HG02981 (cell line): ENCODE results near the gene RANBP6.

ENCODE experiments used
- ATAC-seq: cut with Tn5 transposase; IDR thresholded peaks from one replicate; pipeline ENCODE4 v1.9.1; 2021; ENCODE audit warnings: mild to moderate bottlenecking, moderate library complexity; ENCODE audit not compliant: unreplicated experiment

The RANBP6 gene

DNA sequence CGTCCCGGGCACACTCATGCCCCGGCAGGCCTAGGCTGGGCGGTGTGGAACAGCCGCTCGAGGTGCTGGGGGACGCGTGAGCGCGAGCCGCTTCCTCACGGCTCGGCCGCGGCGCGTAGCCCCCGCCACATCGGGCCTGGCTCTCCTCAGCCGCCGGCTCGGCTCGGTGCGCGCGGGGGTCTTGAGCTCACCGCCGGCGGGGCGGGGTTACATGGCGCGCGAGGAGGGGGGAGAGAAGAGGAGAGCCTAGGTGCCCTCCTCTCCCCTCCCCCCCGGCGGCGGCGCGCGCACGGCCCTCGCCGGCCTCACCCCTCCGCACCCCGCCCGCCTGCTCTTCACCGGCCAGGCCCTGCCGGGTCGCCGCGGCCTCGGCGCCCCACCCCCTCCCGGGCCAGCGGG lies 7.7 kb downstream of the RANBP6 start:
- ATAC-seq = peak; percentile 40

DNA sequence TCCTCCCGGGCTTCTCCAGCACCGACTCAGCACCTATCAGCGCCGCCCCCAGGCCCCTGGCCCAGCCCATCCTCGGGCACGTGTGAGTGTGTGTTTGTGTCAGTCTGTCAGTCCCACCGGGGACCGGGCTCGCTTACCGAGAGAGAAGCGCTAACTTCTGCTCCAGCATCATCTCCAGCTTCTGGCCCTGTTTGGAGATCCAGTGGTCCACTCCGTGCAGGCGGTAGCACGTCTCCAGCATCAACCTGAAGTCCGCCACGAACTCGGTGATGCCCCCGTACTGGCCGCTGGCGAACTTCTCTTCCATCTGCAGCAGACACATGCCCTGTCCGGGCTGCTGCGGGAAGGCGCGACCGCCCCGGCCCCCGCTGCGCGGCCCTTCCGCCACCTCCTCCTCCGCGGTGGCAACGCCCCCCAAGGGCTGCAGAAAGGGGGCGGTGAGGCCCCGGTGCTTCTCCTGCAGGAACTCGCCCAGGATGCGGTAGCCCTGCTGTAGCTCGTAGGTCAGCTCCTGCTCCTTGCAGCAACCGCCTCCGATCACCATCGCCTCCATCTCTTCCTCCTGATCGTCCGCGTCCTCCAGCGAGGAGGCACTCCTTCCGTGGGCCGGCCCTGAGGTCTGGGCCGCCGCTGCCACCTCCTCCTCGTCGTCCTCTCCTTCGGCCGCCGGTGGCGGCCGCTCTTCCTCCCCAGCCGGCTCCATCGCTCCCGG lies 8.2 kb downstream of the RANBP6 start:
- peak; percentile 79 for ATAC-seq

GRCh38 chr9:6006749-6007057 lies 8.7 kb downstream of the RANBP6 start:
- ATAC-seq = no peak

- no peak for ATAC-seq
These were observed 14.5 kb downstream of the RANBP6 start for GRCh38 chr9:6000955-6001354.

DNA sequence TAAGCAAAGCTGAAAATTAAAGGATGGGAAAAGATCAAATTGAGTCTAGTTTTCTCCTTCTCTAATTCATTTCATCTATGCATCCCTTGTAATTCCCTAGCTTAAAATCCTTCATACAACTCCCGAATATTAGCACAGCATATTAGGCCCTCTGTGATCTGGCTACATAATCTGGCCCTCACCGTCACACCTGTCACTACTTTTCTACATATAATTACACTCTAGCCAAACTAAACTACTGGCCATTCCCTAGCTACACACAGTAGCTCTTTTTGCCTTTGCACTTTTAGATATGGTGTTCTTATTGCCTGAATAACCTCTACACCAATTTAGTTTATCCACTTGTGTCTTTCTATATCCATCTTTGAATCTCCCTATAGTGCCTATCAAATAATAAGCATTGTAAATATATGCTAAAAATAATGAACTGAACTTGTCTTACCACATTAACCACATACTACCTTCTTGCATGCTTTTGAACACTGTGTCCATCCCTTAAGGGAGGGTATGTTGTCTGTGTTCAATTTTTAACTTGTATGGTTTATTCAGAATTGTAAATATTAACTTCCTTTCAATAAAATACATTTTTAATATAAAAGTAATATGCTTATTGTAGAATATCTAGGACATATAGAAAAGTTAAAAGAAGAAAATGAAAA lies 15.9 kb downstream of the RANBP6 start:
- no peak for ATAC-seq

DNA sequence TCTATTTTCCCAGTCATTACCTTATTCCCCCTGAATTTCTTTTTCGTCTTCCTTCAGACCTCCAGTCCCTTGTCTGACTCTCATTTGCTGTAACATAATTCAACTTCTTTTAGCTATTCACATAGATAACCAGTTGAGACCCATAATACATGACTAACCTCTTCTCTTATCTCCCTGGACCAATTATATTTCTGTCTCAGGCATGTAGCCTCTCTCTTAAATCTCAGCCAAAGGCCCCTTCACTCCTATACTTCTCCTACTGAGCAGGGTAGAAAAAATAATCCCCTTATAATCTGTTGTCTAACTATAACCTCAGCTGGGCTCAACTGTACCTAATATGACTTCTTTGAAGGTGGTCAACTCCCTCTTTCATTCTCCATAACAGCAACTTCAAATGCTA lies 20.9 kb downstream of the RANBP6 start:
- ATAC-seq = no peak

- no peak for ATAC-seq
These were observed 27.2 kb downstream of the RANBP6 start for GRCh38 chr9:5988265-5988664.

GRCh38 chr9:5983042-5983441 lies 32.4 kb downstream of the RANBP6 start:
- ATAC-seq = no peak

- ATAC-seq = no peak
These were observed 33.1 kb downstream of the RANBP6 start for GRCh38 chr9:5982317-5982716.

DNA sequence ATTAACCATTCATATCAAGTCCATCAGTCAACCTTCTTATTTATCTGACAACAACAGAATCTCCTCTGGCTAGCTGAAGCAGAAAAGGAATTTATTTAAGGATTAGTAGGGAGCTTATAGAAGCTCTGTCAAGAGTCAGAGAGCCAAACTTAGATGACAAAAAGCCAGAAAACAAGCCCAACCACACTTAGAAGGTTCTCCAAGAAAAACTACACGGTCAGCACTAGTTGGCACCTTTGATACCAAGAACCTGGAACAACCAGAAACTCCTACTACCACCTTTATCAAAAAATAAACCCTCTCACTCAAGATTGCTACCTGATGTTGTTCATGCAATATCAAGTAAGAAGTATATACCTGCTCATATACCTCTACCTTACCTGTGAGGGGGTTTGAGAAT lies 36.9 kb downstream of the RANBP6 start:
- no peak for ATAC-seq

DNA sequence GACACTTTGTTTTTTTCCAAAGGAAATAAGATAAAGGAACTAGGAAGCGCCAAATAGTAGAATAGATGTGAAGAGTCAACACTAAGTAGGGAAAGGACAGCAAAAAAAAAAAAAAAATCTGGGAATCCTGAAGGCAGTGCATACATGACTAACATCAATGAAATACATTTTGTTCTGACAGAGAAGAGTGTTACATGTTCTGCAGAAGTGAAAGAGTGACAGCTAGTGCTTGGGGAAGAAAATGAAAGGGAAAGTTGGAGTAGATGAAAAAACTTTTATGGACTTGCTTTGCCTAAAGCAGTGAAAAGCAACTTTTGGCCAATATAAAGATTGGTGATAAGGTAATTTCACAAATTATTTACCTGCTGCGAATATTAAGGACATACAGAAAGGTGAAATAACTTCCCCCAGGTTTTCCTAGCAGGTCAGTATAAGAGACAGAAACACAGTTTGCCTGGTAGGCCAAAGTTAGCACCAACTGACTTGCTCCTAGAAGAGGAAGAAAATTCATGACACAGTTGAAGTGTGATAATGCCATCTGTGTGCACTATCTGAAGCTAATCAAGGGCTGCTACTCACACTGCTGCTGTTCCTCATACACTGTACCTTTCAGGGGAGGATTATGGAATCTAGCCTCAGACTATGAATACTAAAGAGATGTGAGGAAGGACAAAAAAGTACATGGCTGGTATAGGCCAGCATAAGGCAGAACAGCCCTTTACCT lies 38.6 kb downstream of the RANBP6 start:
- peak; percentile 73 for ATAC-seq

- no peak for ATAC-seq
These were observed 43.7 kb downstream of the RANBP6 start for GRCh38 chr9:5971740-5972139.
